Measurements from ENCODE around the gene RASL12.
A peak's percentile ranks its signal among the peaks of the same experiment; 100 is the strongest.
"Not testable (repeated sequence)": the region's sequence is repeated elsewhere in the genome, so short reads cannot be mapped to it uniquely, and the experiment has no call there.

The RASL12 gene

GRCh38 chr15:65048241-65048640 lies 19.6 kb downstream of the RASL12 start:
- no peaks in the 10 kb centered on the region for H3K27me3 ChIP-seq (ENCODE audit: insufficient read depth, poor library complexity, severe bottlenecking)
- no peak for DNase-seq (ENCODE audit: low spot score)
- TF ChIP-seq CTCF (IDR thresholded peaks at IDR 0.05; ENCODE audit: poor library complexity, severe bottlenecking) = no peak
- ATAC-seq (ENCODE audit: low read depth) = no peak
- no peak overlapping the region for H3K27ac ChIP-seq (ENCODE audit: poor library complexity, severe bottlenecking)
- no peaks in the 10 kb centered on the region for H3K36me3 ChIP-seq (ENCODE audit: low read depth)
- H3K4me3 ChIP-seq (ENCODE audit: severe bottlenecking) = no peak overlapping the region
- H3K9me3 ChIP-seq (ENCODE audit: severe bottlenecking) = no peaks in the 10 kb centered on the region
- H3K4me1 ChIP-seq (ENCODE audit: insufficient read depth, poor library complexity, severe bottlenecking) = peaks cover 6% of the 10 kb centered on the region

GRCh38 chr15:65044724-65045481 lies 22.9 kb downstream of the RASL12 start, which contains the start of gene SLC51B:
Gene SLC51B (plus strand): TSS chr15:65045387. CDS start chr15:65050005, 4,618 bp downstream.
- Histone ChIP-seq H3K4me1 (ENCODE audit: insufficient read depth, poor library complexity, severe bottlenecking) (peaks cover 6% of the 10 kb centered on the region), H3K27me3 (ENCODE audit: insufficient read depth, poor library complexity, severe bottlenecking) (no peaks in the 10 kb centered on the region), H3K27ac (ENCODE audit: poor library complexity, severe bottlenecking) (no peak within 1 kb of the TSS), H3K9me3 (ENCODE audit: severe bottlenecking) (no peaks in the 10 kb centered on the region), H3K36me3 (ENCODE audit: low read depth) (no peaks in the 10 kb centered on the region), H3K4me3 (ENCODE audit: severe bottlenecking) (no peak within 1 kb of the TSS)
- TF ChIP-seq CTCF (IDR thresholded peaks at IDR 0.05; ENCODE audit: poor library complexity, severe bottlenecking) = no peak
- DNase-seq (ENCODE audit: low spot score) = peak; percentile 34
- ATAC-seq (ENCODE audit: low read depth) = no peak

GRCh38 chr15:65044218-65044617 lies 23.6 kb downstream of the RASL12 start:
- DNase-seq (ENCODE audit: low spot score) = peak; percentile 60
- not testable (repeated sequence) for H3K4me3 ChIP-seq (ENCODE audit: severe bottlenecking); H3K27ac ChIP-seq (ENCODE audit: poor library complexity, severe bottlenecking)

GRCh38 chr15:65042776-65043327 lies 24.9 kb downstream of the RASL12 start:
- ATAC-seq (ENCODE audit: low read depth) (no peak), DNase-seq (ENCODE audit: low spot score) (no peak)
- Histone ChIP-seq H3K4me3 (ENCODE audit: severe bottlenecking) (no peak overlapping the region), H3K27ac (ENCODE audit: poor library complexity, severe bottlenecking) (no peak overlapping the region), H3K36me3 (ENCODE audit: low read depth) (no peaks in the 10 kb centered on the region), H3K4me1 (ENCODE audit: insufficient read depth, poor library complexity, severe bottlenecking) (peaks cover 6% of the 10 kb centered on the region), H3K27me3 (ENCODE audit: insufficient read depth, poor library complexity, severe bottlenecking) (no peaks in the 10 kb centered on the region), H3K9me3 (ENCODE audit: severe bottlenecking) (no peaks in the 10 kb centered on the region)
- TF ChIP-seq CTCF (IDR thresholded peaks at IDR 0.05; ENCODE audit: poor library complexity, severe bottlenecking) = no peak

More at GRCh38 chr15:65044218-65044617, 23.6 kb downstream of the RASL12 start:
- not testable (repeated sequence) for H3K36me3 ChIP-seq (ENCODE audit: low read depth); H3K9me3 ChIP-seq (ENCODE audit: severe bottlenecking); H3K27me3 ChIP-seq (ENCODE audit: insufficient read depth, poor library complexity, severe bottlenecking); H3K4me1 ChIP-seq (ENCODE audit: insufficient read depth, poor library complexity, severe bottlenecking)
- ATAC-seq (ENCODE audit: low read depth) = peak; percentile 93

GRCh38 chr15:65041787-65042186 lies 26.0 kb downstream of the RASL12 start:
- Histone ChIP-seq H3K4me1 (ENCODE audit: insufficient read depth, poor library complexity, severe bottlenecking) (peaks cover 6% of the 10 kb centered on the region), H3K36me3 (ENCODE audit: low read depth) (no peaks in the 10 kb centered on the region), H3K4me3 (ENCODE audit: severe bottlenecking) (no peak overlapping the region), H3K27ac (ENCODE audit: poor library complexity, severe bottlenecking) (no peak overlapping the region), H3K27me3 (ENCODE audit: insufficient read depth, poor library complexity, severe bottlenecking) (no peaks in the 10 kb centered on the region), H3K9me3 (ENCODE audit: severe bottlenecking) (no peaks in the 10 kb centered on the region)
- TF ChIP-seq CTCF (IDR thresholded peaks at IDR 0.05; ENCODE audit: poor library complexity, severe bottlenecking) = no peak
- DNase-seq (ENCODE audit: low spot score) (no peak), ATAC-seq (ENCODE audit: low read depth) (no peak)
